Measurements from ENCODE around the gene SNX6.
"Not testable (repeated sequence)": the region's sequence is repeated elsewhere in the genome, so short reads cannot be mapped to it uniquely, and the experiment has no call there.

- not testable (repeated sequence) for TF ChIP-seq CTCF (conservative IDR thresholded peaks at IDR 0.05); ZFX (IDR thresholded peaks at IDR 0.05)
Measured at GRCh38 chr14:34546272-34547135, 83.4 kb downstream of the SNX6 start.
